Natural killer cell (primary cell): ENCODE measurements around the gene GBA2. TPM values are rescaled to one million over a fixed set of nuclear protein-coding genes. Genes with fewer than 3 reads are reported as not detected.
A peak's percentile ranks its signal among the peaks of the same experiment; 100 is the strongest.

Experiments used
- ATAC-seq, 3 donors: fragments of 150-1000 bp in 2 of 3; fragments of 200-7000 bp in 1 of 3; cut with Tn5 transposase; 1 replicate in 1 of 3; 2 replicates in 2 of 3; pipeline ENCODE4 v1.10.0; 2021; ENCODE audit warnings: mild to moderate bottlenecking in 2 of 3, moderate library complexity in 2 of 3
- DNase-seq, 2 donors: peaks; one replicate each; pipeline versions ENCODE4 v3.0.0 to v3.0.0-alpha.2; 2013 to 2021; ENCODE audit warnings: mixed read lengths in 1 of 2
- H3K27ac ChIP-seq: one replicate; pipeline ENCODE4 v1.5.1; 2013; ENCODE audit warnings: mild to moderate bottlenecking, low read length
- H3K27me3 ChIP-seq: one replicate; pipeline ENCODE4 v1.6.1; 2013; ENCODE audit warnings: low read length; ENCODE audit not compliant: control insufficient read depth, insufficient read depth
- H3K36me3 ChIP-seq: one replicate; pipeline ENCODE4 v1.6.1; 2013; ENCODE audit warnings: low read length; ENCODE audit not compliant: control insufficient read depth, insufficient read depth
- H3K4me1 ChIP-seq: one replicate; pipeline ENCODE4 v1.6.1; 2013; ENCODE audit warnings: low read length; ENCODE audit not compliant: control insufficient read depth, insufficient read depth
- H3K4me3 ChIP-seq: one replicate; pipeline ENCODE4 v1.5.1; 2013; ENCODE audit warnings: low read length
- H3K9me3 ChIP-seq: one replicate; pipeline ENCODE4 v1.6.1; 2013; ENCODE audit warnings: low read length; ENCODE audit not compliant: control insufficient read depth, insufficient read depth
- H3K27ac Mint-ChIP-seq, 2 donors: one replicate each; pipeline ENCODE4 v1.8.0; 2022; ENCODE audit warnings: mild to moderate bottlenecking in 2 of 2, mixed read lengths in 2 of 2, moderate library complexity in 1 of 2
- H3K27me3 Mint-ChIP-seq, 2 donors: one replicate each; pipeline ENCODE4 v1.8.0; 2022; ENCODE audit warnings: low read depth in 2 of 2, mixed read lengths in 2 of 2
- H3K36me3 Mint-ChIP-seq: one replicate; pipeline ENCODE4 v1.8.0; 2022; ENCODE audit warnings: mixed read lengths
- H3K4me1 Mint-ChIP-seq, 2 donors: one replicate each; pipeline ENCODE4 v1.8.0; 2022; ENCODE audit warnings: mixed read lengths in 2 of 2
- H3K4me3 Mint-ChIP-seq: one replicate; pipeline ENCODE4 v1.8.0; 2022; ENCODE audit warnings: mild to moderate bottlenecking, moderate library complexity, mixed read lengths
- H3K9me3 Mint-ChIP-seq, 2 donors: one replicate each; pipeline ENCODE4 v1.8.0; 2022; ENCODE audit warnings: mixed read lengths in 2 of 2
- CTCF ChIP-seq: fragments of 200-600 bp; IDR thresholded peaks from one replicate; pipeline ENCODE4 v1.8.0; 2022; ENCODE audit warnings: antibody characterized with exemption
- WGBS: methylation state at CpG from one replicate; pipeline ENCODE4 v1.1.7; 2013; ENCODE audit warnings: missing lambda C conversion rate; ENCODE audit not compliant: insufficient coverage; 5-methylcytosine and 5-hydroxymethylcytosine counted together
- intact Hi-C: fragments of 100-400 bp; cut with micrococcal nuclease; formaldehyde crosslinking; loops from one replicate; pipeline ENCODE4 v1.14.2; 2022
- total RNA-seq, 4 donors: library from RNA; stranded (reverse); fragments of 120-200 nt in 1 of 4; gene quantifications; one replicate each; pipeline versions ENCODE4 v1.2.3 to v1.2.4, GENCODE V29; 2013 to 2022

The GBA2 gene
- total RNA-seq, 3 donors from 2014 or later (not counting 1 experiment from before 2014, with no cell fraction given) = 76.4 to 118 (median 101) TPM

- Mint-ChIP-seq H3K4me3 (no peak overlapping the region), H3K27me3 (no peaks in the 10 kb centered on the region), H3K27ac (peak overlapping the region in 1 of 2 donors; percentile 78), H3K36me3 (peaks cover 27% of the 10 kb centered on the region), H3K9me3 (no peaks in the 10 kb centered on the region), H3K4me1 (peaks cover 13 to 20% of the 10 kb centered on the region in 2 donors)
- DNase-seq (no peak), ATAC-seq (no peak)
- Histone ChIP-seq H3K27ac (no peak overlapping the region), H3K36me3 (peaks cover 92% of the 10 kb centered on the region), H3K4me3 (no peak overlapping the region), H3K9me3 (no peaks in the 10 kb centered on the region), H3K27me3 (no peaks in the 10 kb centered on the region), H3K4me1 (no peaks in the 10 kb centered on the region)
- TF ChIP-seq CTCF = no peak
- intact Hi-C loops = no loop called here
- 91% methylated on average over 8 of the region's 8 CpGs for WGBS
These were observed 43.7 kb downstream of the GBA2 start for GRCh38 chr9:35705372-35705771.

- H3K4me3 Mint-ChIP-seq = no peak overlapping the region
- H3K36me3 ChIP-seq = peaks cover 97% of the 10 kb centered on the region
- H3K9me3 ChIP-seq = no peaks in the 10 kb centered on the region
- no peak for DNase-seq
- peaks cover 27% of the 10 kb centered on the region for H3K36me3 Mint-ChIP-seq
- H3K27me3 Mint-ChIP-seq = no peaks in the 10 kb centered on the region
- H3K4me1 Mint-ChIP-seq = peaks cover 13 to 20% of the 10 kb centered on the region in 2 donors
- intact Hi-C loops = no loop called here
- no peak for TF ChIP-seq CTCF
- H3K27ac ChIP-seq = no peak overlapping the region
- H3K27me3 ChIP-seq = no peaks in the 10 kb centered on the region
- H3K4me1 ChIP-seq = no peaks in the 10 kb centered on the region
- no peak for ATAC-seq
- H3K27ac Mint-ChIP-seq = no peak overlapping the region
- WGBS = 97% methylated on average over 26 of the region's 26 CpGs
- H3K9me3 Mint-ChIP-seq = no peaks in the 10 kb centered on the region
- H3K4me3 ChIP-seq = no peak overlapping the region
These were observed 44.9 kb downstream of the GBA2 start for GRCh38 chr9:35703906-35704672.

GRCh38 chr9:35702696-35703095 is 46.3 kb downstream of the GBA2 start:
- no peaks in the 10 kb centered on the region for H3K27me3 Mint-ChIP-seq

More at GRCh38 chr9:35702696-35703095, 46.3 kb downstream of the GBA2 start:
- H3K4me3 Mint-ChIP-seq = no peak overlapping the region
- Histone ChIP-seq H3K36me3 (peaks cover 98% of the 10 kb centered on the region), H3K27me3 (no peaks in the 10 kb centered on the region), H3K27ac (no peak overlapping the region), H3K9me3 (no peaks in the 10 kb centered on the region), H3K4me3 (no peak overlapping the region), H3K4me1 (no peaks in the 10 kb centered on the region)
- no peak for TF ChIP-seq CTCF
- intact Hi-C loops = no loop called here
- H3K27ac Mint-ChIP-seq = peak overlapping the region; percentile 36 to 65
- peaks cover 14% of the 10 kb centered on the region for H3K36me3 Mint-ChIP-seq
- H3K9me3 Mint-ChIP-seq = no peaks in the 10 kb centered on the region
- H3K4me1 Mint-ChIP-seq = peaks cover 12 to 18% of the 10 kb centered on the region in 2 donors
- 98% methylated on average over 7 of the region's 7 CpGs for WGBS
- ATAC-seq (no peak), DNase-seq (no peak)
